Tibial nerve (tissue), 3 donors: ENCODE measurements around the gene ABHD10.

Source experiments
- CTCF ChIP-seq, 5 experiments: fragments of 200-600 bp in 3 of 5; fragments of 450-650 bp in 2 of 5; sonication (generic) in 3 of 5; IDR thresholded peaks; one replicate each; pipeline ENCODE4 v1.5.1; 2016 to 2019; ENCODE audit warnings: antibody characterized with exemption in 5 of 5, mild to moderate bottlenecking in 3 of 5, moderate library complexity in 2 of 5
- POLR2A ChIP-seq, 2 donors: fragments of 450-650 bp; IDR thresholded peaks; one replicate each; pipeline ENCODE4 v1.6.1; 2017; ENCODE audit warnings: antibody characterized with exemption in 2 of 2, mild to moderate bottlenecking in 2 of 2, moderate library complexity in 2 of 2

- TF ChIP-seq CTCF (IDR thresholded peaks at IDR 0.05) (no peak), POLR2A (IDR thresholded peaks at IDR 0.05) (no peak)
Observed at GRCh38 chr3:112042842-112043280, 64.0 kb downstream of the ABHD10 start.
